MM.1S (cell line): ENCODE results near the gene CANT1.

ENCODE experiments used
- DNase-seq: peaks from one replicate; pipeline ENCODE4 v3.0.0-alpha.2; 2015
- H2AFZ ChIP-seq: fragments of 300-600 bp; sonication (generic); 2 replicates; pipeline ENCODE4 v1.6.0; 2016; ENCODE audit warnings: antibody characterized with exemption, low read length
- H3F3A ChIP-seq: fragments of 300-600 bp; sonication (generic); 2 replicates; pipeline ENCODE4 v1.6.1; 2016; ENCODE audit warnings: mild to moderate bottlenecking, antibody characterized with exemption, low read length, moderate library complexity, mixed read lengths; ENCODE audit not compliant: insufficient read depth
- H3K27ac ChIP-seq: fragments of 300-600 bp; sonication (generic); 2 replicates; pipeline ENCODE4 v1.5.1; 2016; ENCODE audit warnings: mild to moderate bottlenecking, low read length
- H3K27me3 ChIP-seq: fragments of 300-600 bp; sonication (generic); replicated peaks from 2 replicates; pipeline ENCODE4 v1.6.0; 2016; ENCODE audit warnings: low read length; ENCODE audit not compliant: insufficient read depth
- H3K36me3 ChIP-seq: fragments of 300-600 bp; sonication (generic); replicated peaks from 2 replicates; pipeline ENCODE4 v1.6.1; 2016; ENCODE audit warnings: mild to moderate bottlenecking, low read length, mixed read lengths; ENCODE audit not compliant: insufficient read depth
- H3K4me1 ChIP-seq: fragments of 300-600 bp; sonication (generic); 2 replicates; pipeline ENCODE4 v1.6.1; 2016; ENCODE audit warnings: low read length, mixed read lengths
- H3K4me2 ChIP-seq: fragments of 300-600 bp; sonication (generic); 2 replicates; pipeline ENCODE4 v1.6.0; 2016; ENCODE audit warnings: low read depth, low read length
- H3K4me3 ChIP-seq: fragments of 300-600 bp; sonication (generic); 2 replicates; pipeline ENCODE4 v1.5.1; 2016; ENCODE audit warnings: low read length, mixed read lengths
- H3K79me2 ChIP-seq: fragments of 300-600 bp; sonication (generic); 2 replicates; pipeline ENCODE4 v1.6.1; 2016; ENCODE audit warnings: mixed run types, low read length, mixed read lengths
- H3K9ac ChIP-seq: fragments of 300-600 bp; sonication (generic); 2 replicates; pipeline ENCODE4 v1.6.1; 2016; ENCODE audit warnings: low read length, mixed read lengths
- H3K9me2 ChIP-seq: fragments of 300-600 bp; sonication (generic); replicated peaks from 2 replicates; pipeline ENCODE4 v1.6.1; 2016; ENCODE audit warnings: mild to moderate bottlenecking, low read length, mixed read lengths; ENCODE audit not compliant: insufficient read depth
- H3K9me3 ChIP-seq: fragments of 300-600 bp; sonication (generic); replicated peaks from 2 replicates; pipeline ENCODE4 v1.6.1; 2016; ENCODE audit warnings: mild to moderate bottlenecking, low read length, mixed read lengths; ENCODE audit not compliant: insufficient read depth
- H4K20me1 ChIP-seq: fragments of 300-600 bp; sonication (generic); 2 replicates; pipeline ENCODE4 v1.6.1; 2016; ENCODE audit warnings: mild to moderate bottlenecking, low read length, moderate library complexity, mixed read lengths; ENCODE audit not compliant: insufficient read depth
- EZH2 ChIP-seq: fragments of 300-600 bp; sonication (generic); optimal IDR thresholded peaks from 2 replicates; pipeline ENCODE3; 2017; ENCODE audit warnings: low read depth, mild to moderate bottlenecking, antibody characterized with exemption, low read length, mixed read lengths
- EZH2phosphoT487 ChIP-seq: fragments of 300-600 bp; sonication (generic); IDR thresholded peaks from 2 replicates; pipeline ENCODE4 v1.6.1; 2018; ENCODE audit warnings: antibody characterized with exemption, low read length
- TF ChIP-seq, protein P1 (sequence below): fragments of 300-600 bp; sonication (generic); IDR thresholded peaks from 2 replicates; pipeline ENCODE4 v1.5.1; 2016; ENCODE audit warnings: antibody characterized with exemption, low read length, mixed read lengths

The CANT1 gene

GRCh38 chr17:78996781-78997201 lies 12.8 kb downstream of the CANT1 start:
- no peak for DNase-seq
- no peaks in the 10 kb centered on the region for H3K9me2 ChIP-seq
- peaks cover 2% of the 10 kb centered on the region for H3K36me3 ChIP-seq
- no peak overlapping the region for H3K4me2 ChIP-seq
- no peaks in the 10 kb centered on the region for H3K27me3 ChIP-seq
- TF ChIP-seq EZH2phosphoT487 (no peak), EZH2 (no peak)
- TF ChIP-seq, protein P1, sequence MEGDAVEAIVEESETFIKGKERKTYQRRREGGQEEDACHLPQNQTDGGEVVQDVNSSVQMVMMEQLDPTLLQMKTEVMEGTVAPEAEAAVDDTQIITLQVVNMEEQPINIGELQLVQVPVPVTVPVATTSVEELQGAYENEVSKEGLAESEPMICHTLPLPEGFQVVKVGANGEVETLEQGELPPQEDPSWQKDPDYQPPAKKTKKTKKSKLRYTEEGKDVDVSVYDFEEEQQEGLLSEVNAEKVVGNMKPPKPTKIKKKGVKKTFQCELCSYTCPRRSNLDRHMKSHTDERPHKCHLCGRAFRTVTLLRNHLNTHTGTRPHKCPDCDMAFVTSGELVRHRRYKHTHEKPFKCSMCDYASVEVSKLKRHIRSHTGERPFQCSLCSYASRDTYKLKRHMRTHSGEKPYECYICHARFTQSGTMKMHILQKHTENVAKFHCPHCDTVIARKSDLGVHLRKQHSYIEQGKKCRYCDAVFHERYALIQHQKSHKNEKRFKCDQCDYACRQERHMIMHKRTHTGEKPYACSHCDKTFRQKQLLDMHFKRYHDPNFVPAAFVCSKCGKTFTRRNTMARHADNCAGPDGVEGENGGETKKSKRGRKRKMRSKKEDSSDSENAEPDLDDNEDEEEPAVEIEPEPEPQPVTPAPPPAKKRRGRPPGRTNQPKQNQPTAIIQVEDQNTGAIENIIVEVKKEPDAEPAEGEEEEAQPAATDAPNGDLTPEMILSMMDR: no peak
- H2AFZ ChIP-seq: no peak overlapping the region
- H3F3A ChIP-seq: no peaks in the 10 kb centered on the region
- no peak overlapping the region for H3K27ac ChIP-seq
- no peak overlapping the region for H3K9ac ChIP-seq
- no peaks in the 10 kb centered on the region for H3K4me1 ChIP-seq
- peaks cover 33% of the 10 kb centered on the region for H3K79me2 ChIP-seq
- H3K9me3 ChIP-seq: no peaks in the 10 kb centered on the region
- H3K4me3 ChIP-seq: no peak overlapping the region
- H4K20me1 ChIP-seq: no peaks in the 10 kb centered on the region

DNA sequence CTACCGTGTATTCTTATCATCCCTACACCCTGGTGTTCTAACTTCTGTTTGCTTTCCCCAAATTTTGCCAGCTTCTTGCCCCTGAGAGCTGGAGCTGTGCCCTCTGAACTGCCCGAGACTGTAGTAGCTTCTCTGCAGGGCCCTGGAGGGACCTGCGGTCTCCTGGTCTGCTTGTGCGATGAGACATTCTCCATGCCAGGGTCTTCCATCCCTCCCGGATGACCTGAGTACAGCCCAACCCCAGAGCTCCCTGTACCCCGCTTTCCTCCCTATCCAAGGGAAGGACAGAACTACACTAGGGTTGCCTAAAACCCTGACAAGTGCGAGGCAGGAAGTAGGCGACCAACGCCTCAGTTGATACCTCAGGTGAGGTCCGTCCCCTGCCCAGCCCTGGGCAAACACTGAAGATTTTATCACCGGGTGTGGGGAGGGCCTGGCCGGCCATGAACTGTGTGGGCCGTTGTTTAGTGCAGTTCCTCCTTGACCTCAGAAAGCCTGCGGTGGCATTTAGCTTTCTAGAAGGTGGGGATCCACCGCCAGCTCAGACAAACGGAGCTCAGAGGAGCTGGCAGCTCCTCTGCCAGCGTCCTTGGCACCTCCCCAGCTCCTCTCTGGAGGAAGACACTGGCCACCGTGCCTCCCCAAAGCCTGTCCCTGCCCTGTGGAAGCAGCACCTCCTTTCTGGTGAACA lies 13.7 kb downstream of the CANT1 start:
- Histone ChIP-seq H3K4me2 (no peak overlapping the region), H3K4me3 (no peak overlapping the region), H3K9me3 (no peaks in the 10 kb centered on the region), H3K9ac (no peak overlapping the region), H4K20me1 (no peaks in the 10 kb centered on the region), H3K9me2 (no peaks in the 10 kb centered on the region), H3F3A (no peaks in the 10 kb centered on the region), H3K27me3 (no peaks in the 10 kb centered on the region), H3K27ac (no peak overlapping the region), H3K36me3 (peaks cover 2% of the 10 kb centered on the region), H2AFZ (no peak overlapping the region), H3K4me1 (no peaks in the 10 kb centered on the region), H3K79me2 (peaks cover 24% of the 10 kb centered on the region)
- TF ChIP-seq, protein P1: no peak
- no peak for DNase-seq

GRCh38 chr17:78995022-78995760 lies 14.4 kb downstream of the CANT1 start:
- TF ChIP-seq, protein P1: no peak
- TF ChIP-seq EZH2phosphoT487: no peak
- TF ChIP-seq EZH2: no peak
- no peak for DNase-seq
- Histone ChIP-seq H3K4me2 (no peak overlapping the region), H3K9me2 (no peaks in the 10 kb centered on the region), H3K79me2 (peaks cover 17% of the 10 kb centered on the region), H3K9me3 (no peaks in the 10 kb centered on the region), H4K20me1 (no peaks in the 10 kb centered on the region), H2AFZ (no peak overlapping the region), H3K4me1 (no peaks in the 10 kb centered on the region), H3K27me3 (no peaks in the 10 kb centered on the region), H3K4me3 (no peak overlapping the region), H3K9ac (no peak overlapping the region), H3F3A (no peaks in the 10 kb centered on the region), H3K27ac (no peak overlapping the region), H3K36me3 (peaks cover 2% of the 10 kb centered on the region)
